ENCODE results near the gene LCA5. TPM values are rescaled to one million over a fixed set of nuclear protein-coding genes. Genes with fewer than 3 reads are reported as not detected.
"Not testable (repeated sequence)": the region's sequence is repeated elsewhere in the genome, so short reads cannot be mapped to it uniquely, and the experiment has no call there.

The LCA5 gene
- total RNA-seq = 5.4 TPM
- long read RNA-seq, full-length matches to known transcripts = 2 of 2 reads
- long read RNA-seq, partial matches to known transcripts = 0 of 2 reads
- long read RNA-seq, other reads (novel, unspliced or antisense) = 0 of 2 reads

- DNase-seq (peak; percentile 93), ATAC-seq (peak; percentile 100)
- peak within 1 kb of the TSS; percentile 66 for H3K4me3 ChIP-seq
- H3K36me3 ChIP-seq = no peaks in the 10 kb centered on the region
- intact Hi-C loops (cut with DNase I) = no loop called here
- H3K27ac ChIP-seq = peak within 1 kb of the TSS; percentile 92
- TF ChIP-seq CTCF (IDR thresholded peaks at IDR 0.05) = no peak
- H3K4me1 ChIP-seq = peaks cover 12% of the 10 kb centered on the region
- H3K9me3 ChIP-seq = no peaks in the 10 kb centered on the region
- no peaks in the 10 kb centered on the region for H3K27me3 ChIP-seq
These were observed at the start of gene LCA5 for GRCh38 chr6:79536954-79537747. LCA5 (minus strand) TSS chr6:79537430; CDS start chr6:79518894, 18,536 bp downstream.

- DNase-seq = no peak
- ATAC-seq = peak; percentile 40
- no peak overlapping the region for H3K27ac ChIP-seq
- intact Hi-C loops (cut with DNase I) = no loop called here
- TF ChIP-seq CTCF (IDR thresholded peaks at IDR 0.05) = peak; percentile 26
- H3K9me3 ChIP-seq = no peaks in the 10 kb centered on the region
- H3K4me3 ChIP-seq = no peak overlapping the region
- H3K4me1 ChIP-seq = no peaks in the 10 kb centered on the region
- H3K27me3 ChIP-seq = no peaks in the 10 kb centered on the region
- H3K36me3 ChIP-seq = no peaks in the 10 kb centered on the region
These were observed 49.3 kb upstream of the LCA5 start for GRCh38 chr6:79586548-79586947.

GRCh38 chr6:79584332-79584731 lies 47.1 kb upstream of the LCA5 start:
- Histone ChIP-seq H3K27ac (no peak overlapping the region), H3K27me3 (no peaks in the 10 kb centered on the region), H3K36me3 (no peaks in the 10 kb centered on the region), H3K4me1 (no peaks in the 10 kb centered on the region), H3K4me3 (no peak overlapping the region), H3K9me3 (no peaks in the 10 kb centered on the region)
- DNase-seq = no peak
- intact Hi-C loops (cut with DNase I) = no loop called here
- TF ChIP-seq CTCF (IDR thresholded peaks at IDR 0.05) = no peak
- no peak for ATAC-seq

- DNase-seq; intact Hi-C loops (cut with DNase I); H3K9me3 ChIP-seq; H3K4me3 ChIP-seq; H3K4me1 ChIP-seq; ATAC-seq; H3K27me3 ChIP-seq; H3K36me3 ChIP-seq; H3K27ac ChIP-seq: not testable (repeated sequence)
These were observed 40.7 kb upstream of the LCA5 start for GRCh38 chr6:79577926-79578325.

GRCh38 chr6:79574630-79575225 lies 37.5 kb upstream of the LCA5 start:
- DNase-seq (no peak), ATAC-seq (no peak)
- Histone ChIP-seq H3K4me3 (no peak overlapping the region), H3K27me3 (no peaks in the 10 kb centered on the region), H3K4me1 (peaks cover 8% of the 10 kb centered on the region), H3K36me3 (no peaks in the 10 kb centered on the region), H3K9me3 (no peaks in the 10 kb centered on the region), H3K27ac (no peak overlapping the region)
- intact Hi-C loops (cut with DNase I) = no loop called here
- no peak for TF ChIP-seq CTCF (IDR thresholded peaks at IDR 0.05)

- H3K36me3 ChIP-seq = no peaks in the 10 kb centered on the region
- ATAC-seq (no peak), DNase-seq (no peak)
- H3K4me3 ChIP-seq = no peak overlapping the region
- H3K9me3 ChIP-seq = no peaks in the 10 kb centered on the region
- peaks cover 8% of the 10 kb centered on the region for H3K4me1 ChIP-seq
- no peak overlapping the region for H3K27ac ChIP-seq
- TF ChIP-seq CTCF (IDR thresholded peaks at IDR 0.05) = no peak
- no peaks in the 10 kb centered on the region for H3K27me3 ChIP-seq
- intact Hi-C loops (cut with DNase I) = no loop called here
These were observed 36.9 kb upstream of the LCA5 start for GRCh38 chr6:79574174-79574573.
